GM18511 (cell line): ENCODE measurements around the gene PPP1R7.

Experiments used
- ATAC-seq: cut with Tn5 transposase; IDR thresholded peaks from one replicate; pipeline ENCODE4 v1.9.1; 2021; ENCODE audit warnings: mild to moderate bottlenecking, moderate library complexity; ENCODE audit not compliant: unreplicated experiment

PPP1R7 gene

DNA sequence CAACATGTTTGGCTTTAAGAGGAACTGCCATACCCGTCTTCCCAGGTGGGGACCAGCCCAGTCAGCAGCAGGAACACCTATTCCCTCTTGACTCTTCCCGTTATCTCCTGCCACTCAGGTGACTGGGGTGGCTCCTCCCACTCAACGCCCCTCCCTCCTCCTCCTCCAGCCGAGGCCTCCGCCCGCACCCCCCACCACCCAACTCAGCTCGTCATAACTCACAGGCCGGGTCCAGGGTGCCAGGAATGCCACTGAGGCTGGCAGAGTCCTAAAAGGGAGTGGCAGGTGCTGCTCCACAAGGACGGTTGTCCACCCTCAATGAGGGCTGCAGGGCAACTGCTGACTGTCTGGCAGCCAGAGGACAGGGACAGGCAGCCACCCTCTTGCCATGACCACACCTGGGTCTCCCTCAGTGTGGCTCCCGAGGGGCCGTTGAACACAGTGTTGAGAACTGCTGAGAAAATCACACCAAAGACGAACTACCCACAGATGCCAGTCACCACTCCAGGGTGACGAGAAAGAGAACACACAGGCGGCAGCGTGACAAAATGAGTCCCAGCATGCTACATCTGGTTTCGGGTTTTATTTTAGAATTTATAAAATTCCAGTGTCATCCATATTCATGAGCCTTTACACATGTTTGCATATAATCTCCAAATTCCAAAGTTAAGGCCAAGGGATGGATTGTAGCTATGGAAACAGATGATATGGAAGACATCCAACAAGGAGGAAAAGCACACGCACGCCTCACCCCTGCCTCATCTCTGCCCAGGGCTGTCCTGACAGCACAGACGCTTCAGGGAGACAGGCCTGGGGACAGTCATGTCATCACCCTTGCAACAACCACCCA is 76.7 kb downstream of the PPP1R7 start:
- ATAC-seq, result no peak

DNA sequence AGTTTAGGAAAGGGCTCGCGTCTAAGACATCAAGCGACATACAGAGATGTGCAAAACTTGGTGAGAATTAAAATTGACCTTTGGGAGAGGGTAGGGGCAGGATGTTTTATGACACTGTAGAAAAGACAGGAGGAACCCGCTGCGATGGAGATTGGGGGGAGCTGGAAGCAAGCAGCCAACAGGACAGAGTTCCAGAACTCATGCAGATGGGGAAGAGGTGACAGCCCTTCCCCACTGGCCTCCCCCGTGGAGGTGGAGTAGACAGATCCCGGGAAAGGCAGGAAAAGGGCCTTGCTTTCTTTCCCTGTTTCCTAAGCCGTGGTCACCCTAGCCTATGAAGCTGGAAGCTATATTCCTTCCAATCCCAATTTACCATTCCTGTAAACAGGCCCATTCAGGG is 77.3 kb downstream of the PPP1R7 start:
- ATAC-seq, result no peak

DNA sequence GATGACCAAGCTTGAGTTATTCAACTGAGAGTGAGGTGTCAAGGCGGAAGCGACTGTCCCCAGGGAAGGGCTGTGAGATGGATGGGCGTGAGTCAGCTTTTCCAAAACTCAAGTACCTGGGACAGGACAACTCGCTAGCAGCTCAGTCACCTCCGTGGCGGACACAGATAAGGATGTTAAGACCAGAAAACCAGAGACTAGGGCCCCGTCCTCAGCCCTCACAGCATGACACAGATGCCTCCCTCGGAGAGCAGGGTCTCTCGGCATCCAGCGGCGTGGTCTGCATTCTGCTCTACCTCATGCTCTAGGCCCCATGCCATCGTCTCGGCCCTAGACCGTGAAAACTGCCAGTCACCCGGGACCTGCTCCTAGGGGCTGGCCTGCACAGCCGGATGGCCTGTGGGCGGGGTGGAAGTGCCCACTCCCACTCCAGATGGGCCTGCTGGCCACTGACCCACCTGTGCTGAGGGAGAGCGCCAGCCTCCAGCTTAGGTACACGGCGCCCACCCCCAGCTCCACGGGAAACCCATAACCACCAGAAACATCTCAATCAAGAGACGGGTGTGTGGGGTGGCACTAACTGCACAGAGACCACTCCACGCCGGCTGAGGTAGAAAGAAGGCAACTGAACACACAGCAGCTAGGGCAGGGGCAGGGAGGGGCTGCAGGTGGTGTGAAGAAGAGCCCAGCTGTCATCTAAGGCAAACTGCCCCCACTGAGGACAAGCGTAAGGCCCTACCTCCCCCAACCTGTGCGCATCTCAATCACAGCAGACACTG is 78.0 kb downstream of the PPP1R7 start:
- no peak for ATAC-seq

DNA sequence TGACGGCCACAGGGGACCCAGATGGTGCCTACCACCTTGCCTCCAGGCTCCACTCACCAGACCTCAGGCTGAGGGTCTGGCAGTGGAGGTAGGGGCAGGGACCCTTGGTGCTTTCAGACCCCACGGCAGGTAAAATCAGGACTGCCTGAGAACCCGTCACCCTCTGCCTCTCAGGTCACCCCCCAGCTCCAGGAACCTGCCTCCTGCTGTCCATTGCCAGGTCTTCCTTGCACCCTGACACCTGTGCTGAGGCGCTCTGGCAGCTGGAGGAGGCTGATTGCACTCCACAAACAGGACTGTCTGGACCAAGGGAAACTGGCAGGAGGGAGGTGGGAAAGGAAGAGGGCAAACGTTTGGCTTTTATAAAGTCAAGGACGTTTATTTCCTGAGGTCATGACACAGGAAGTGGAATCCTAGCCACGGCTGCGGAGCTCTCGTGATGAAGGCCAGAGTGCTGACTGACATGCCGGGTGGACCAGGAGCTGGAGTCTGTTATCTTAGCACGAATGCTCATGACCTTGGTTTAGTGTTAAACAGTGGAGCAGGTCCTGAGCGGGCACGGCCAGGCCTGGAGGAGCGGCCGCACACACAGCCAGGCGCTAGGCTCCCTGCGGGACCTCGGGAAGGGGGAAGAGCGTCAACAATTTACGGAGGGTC is 78.7 kb downstream of the PPP1R7 start:
- no peak for ATAC-seq

DNA sequence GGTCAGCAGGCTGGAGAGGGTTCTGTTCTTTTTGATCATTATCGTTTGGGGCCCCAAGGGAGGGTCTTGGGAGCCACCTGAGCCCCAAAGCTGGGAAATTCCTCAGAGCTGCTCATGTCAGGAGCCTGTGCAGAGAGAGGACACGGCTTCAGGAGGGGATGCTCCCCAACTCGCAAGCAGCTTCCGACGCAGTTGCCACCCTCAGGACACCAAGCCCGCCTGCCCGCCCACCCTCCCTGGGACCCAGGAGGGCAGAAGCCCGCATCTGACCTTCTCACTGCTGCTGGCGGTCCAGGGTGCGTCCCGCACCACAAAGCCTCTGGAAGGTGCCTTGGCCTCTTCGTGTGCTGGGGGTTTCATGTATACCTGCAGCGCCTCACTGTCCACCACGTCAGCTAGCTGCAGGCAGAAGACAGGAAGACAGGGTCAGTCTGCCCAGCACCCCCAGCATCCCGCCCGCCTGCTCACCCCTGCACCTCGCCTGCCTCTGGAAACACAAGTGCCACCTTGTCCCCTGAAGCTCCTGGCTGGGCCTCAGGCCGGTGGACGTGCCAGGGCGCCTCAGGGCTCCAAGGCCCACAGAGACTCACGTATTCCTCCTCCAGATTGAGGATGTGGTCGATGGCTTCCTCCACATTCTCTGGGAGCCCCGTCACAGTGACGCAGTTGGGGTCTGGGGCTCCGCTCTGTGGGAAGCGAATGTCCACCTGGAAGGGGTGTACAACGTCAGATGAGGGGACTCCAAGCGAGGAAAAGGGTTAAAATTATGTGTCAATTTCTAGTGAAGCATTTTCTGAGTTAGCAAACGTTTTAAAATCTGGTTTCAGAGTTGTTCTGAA is 79.5 kb downstream of the PPP1R7 start:
- no peak for ATAC-seq

DNA sequence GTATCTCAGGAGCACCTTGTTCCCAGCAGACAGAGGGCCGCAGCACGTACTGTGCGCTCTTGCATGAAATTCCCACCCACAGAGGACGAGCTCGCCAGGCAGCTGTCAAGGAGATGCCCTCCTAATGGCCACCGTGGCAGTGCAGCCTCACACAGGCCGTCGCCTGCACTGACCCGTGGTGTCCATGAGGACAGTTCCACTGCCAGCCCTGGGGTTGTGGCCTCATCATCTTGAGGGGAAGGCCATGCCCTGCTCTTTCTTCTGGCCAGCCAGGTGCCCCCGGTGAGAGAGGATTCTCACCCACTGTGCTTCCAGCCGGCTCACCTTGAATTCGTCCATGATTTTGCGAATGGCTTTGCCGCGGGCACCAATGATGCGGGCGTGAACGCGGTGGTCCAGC is 80.2 kb downstream of the PPP1R7 start:
- no peak for ATAC-seq

DNA sequence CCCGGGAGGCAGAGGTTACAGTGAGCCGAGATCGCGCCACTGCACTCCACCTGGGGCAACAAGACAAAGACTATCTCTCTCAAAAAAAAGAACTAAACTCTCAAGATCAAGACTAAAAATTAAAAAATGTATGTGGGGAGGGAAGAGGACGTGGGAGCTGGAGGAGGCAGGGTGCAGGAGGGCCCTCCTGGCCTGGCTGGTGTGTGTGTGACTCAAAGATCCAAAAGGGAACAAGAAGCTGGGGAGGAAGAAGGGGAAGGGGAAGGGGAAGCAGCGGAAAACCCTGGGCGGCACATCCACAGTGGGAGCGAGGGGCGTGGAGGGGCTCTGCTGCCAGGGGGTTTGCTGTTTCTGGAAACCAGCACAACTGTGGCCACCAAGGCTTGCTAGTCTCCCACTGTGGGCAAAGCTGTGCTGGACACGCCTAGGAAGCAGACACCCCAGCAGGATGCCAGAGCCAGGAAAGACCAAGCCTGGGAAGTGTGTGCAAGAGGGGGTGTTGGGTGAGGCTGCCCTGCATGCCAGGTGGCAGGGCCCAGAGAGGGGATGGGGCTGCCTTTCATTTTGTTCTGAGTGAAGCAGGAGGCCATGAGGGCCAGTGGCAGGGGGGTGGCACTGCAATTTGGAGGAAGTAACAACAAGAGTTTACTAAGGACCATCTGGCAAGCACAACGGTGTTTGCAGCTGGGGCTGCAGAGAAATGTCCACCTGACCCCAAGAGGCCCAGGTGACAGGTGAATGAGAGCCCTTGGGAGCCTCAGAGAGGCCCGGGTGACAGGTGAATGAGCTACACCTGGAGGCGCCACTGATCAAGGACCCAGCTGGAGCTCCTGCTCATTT is 82.7 kb downstream of the PPP1R7 start:
- no peak for ATAC-seq
